ENCODE data around the gene IFNL1.

GRCh38 chr19:39324242-39324842 is 28.1 kb downstream of the IFNL1 start:
- TF ChIP-seq ZNF449 (CRISPR knock-in tag; IDR thresholded peaks at IDR 0.05) (no peak), POLR2AphosphoS5 (IDR thresholded peaks at IDR 0.05; ENCODE audit: control insufficient read depth, insufficient read depth, low read depth, low read length) (no peak), STAT5B (CRISPR knock-in tag; IDR thresholded peaks at IDR 0.05) (no peak), KAT7 (CRISPR knock-in tag; IDR thresholded peaks at IDR 0.05; ENCODE audit: borderline replicate concordance) (no peak), MTF1 (CRISPR knock-in tag; IDR thresholded peaks at IDR 0.05; ENCODE audit: borderline replicate concordance) (no peak), RBM15 (IDR thresholded peaks at IDR 0.05; ENCODE audit: insufficient read depth, low read length) (no peak), GATAD2A (IDR thresholded peaks at IDR 0.05) (no peak), POLR2A (conservative IDR thresholded peaks at IDR 0.05) (no peak), CBX5 (IDR thresholded peaks at IDR 0.05; ENCODE audit: borderline replicate concordance, low read depth) (no peak), ELK1 (CRISPR knock-in tag; IDR thresholded peaks at IDR 0.05) (no peak), MAX (CRISPR knock-in tag; IDR thresholded peaks at IDR 0.05) (no peak), ETV6 (IDR thresholded peaks at IDR 0.05; ENCODE audit: borderline replicate concordance in 1 of 2, low read depth in 2 of 2, low read length in 1 of 2) (no peak), ETV6 (CRISPR knock-in tag; IDR thresholded peaks at IDR 0.05; ENCODE audit: borderline replicate concordance) (no peak)
- TF ChIP-seq, protein P1, sequence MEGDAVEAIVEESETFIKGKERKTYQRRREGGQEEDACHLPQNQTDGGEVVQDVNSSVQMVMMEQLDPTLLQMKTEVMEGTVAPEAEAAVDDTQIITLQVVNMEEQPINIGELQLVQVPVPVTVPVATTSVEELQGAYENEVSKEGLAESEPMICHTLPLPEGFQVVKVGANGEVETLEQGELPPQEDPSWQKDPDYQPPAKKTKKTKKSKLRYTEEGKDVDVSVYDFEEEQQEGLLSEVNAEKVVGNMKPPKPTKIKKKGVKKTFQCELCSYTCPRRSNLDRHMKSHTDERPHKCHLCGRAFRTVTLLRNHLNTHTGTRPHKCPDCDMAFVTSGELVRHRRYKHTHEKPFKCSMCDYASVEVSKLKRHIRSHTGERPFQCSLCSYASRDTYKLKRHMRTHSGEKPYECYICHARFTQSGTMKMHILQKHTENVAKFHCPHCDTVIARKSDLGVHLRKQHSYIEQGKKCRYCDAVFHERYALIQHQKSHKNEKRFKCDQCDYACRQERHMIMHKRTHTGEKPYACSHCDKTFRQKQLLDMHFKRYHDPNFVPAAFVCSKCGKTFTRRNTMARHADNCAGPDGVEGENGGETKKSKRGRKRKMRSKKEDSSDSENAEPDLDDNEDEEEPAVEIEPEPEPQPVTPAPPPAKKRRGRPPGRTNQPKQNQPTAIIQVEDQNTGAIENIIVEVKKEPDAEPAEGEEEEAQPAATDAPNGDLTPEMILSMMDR (IDR thresholded peaks at IDR 0.05 in 2 of 3, conservative IDR thresholded peaks at IDR 0.05 in 1 of 3; ENCODE audit: insufficient read depth in 2 of 3, low read depth in 1 of 3, low read length in 3 of 3) = no peak
